ENCODE data around the gene LCE1E.

The LCE1E gene

GRCh38 chr1:152757747-152758146 lies 28.3 kb upstream of the LCE1E start, which contains the start of gene KPRP:
TSS of gene KPRP (plus strand) at chr1:152758025. CDS start at chr1:152759589, 1,564 bp downstream.
- no peak within 1 kb of the TSS for H3K27ac ChIP-seq (ENCODE audit: low read depth, low read length)
- peaks cover 95% of the 10 kb centered on the region for H3K9me3 ChIP-seq (ENCODE audit: control insufficient read depth, insufficient read depth, low read length)
- no peaks in the 10 kb centered on the region for H3K4me1 ChIP-seq (ENCODE audit: control insufficient read depth, insufficient read depth, low read length)
- no peak within 1 kb of the TSS for H3K9ac ChIP-seq (ENCODE audit: low read depth, low read length)
- H3K27me3 ChIP-seq (ENCODE audit: control insufficient read depth, insufficient read depth, low read length): no peaks in the 10 kb centered on the region
- H3K4me3 ChIP-seq (ENCODE audit: low read depth, low read length): no peak within 1 kb of the TSS
- H3K36me3 ChIP-seq (ENCODE audit: control insufficient read depth, insufficient read depth, low read length): no peaks in the 10 kb centered on the region

- no peak overlapping the region for H3K27ac ChIP-seq (ENCODE audit: low read depth, low read length)
These were observed 27.4 kb upstream of the LCE1E start for GRCh38 chr1:152758636-152759035.

GRCh38 chr1:152759453-152760173 lies 26.4 kb upstream of the LCE1E start:
- H3K9me3 ChIP-seq (ENCODE audit: control insufficient read depth, insufficient read depth, low read length): peaks cover 95% of the 10 kb centered on the region
- H3K27me3 ChIP-seq (ENCODE audit: control insufficient read depth, insufficient read depth, low read length): no peaks in the 10 kb centered on the region
- H3K36me3 ChIP-seq (ENCODE audit: control insufficient read depth, insufficient read depth, low read length): no peaks in the 10 kb centered on the region
- H3K27ac ChIP-seq (ENCODE audit: low read depth, low read length): no peak overlapping the region
- H3K4me3 ChIP-seq (ENCODE audit: low read depth, low read length): no peak overlapping the region
- no peaks in the 10 kb centered on the region for H3K4me1 ChIP-seq (ENCODE audit: control insufficient read depth, insufficient read depth, low read length)
- H3K9ac ChIP-seq (ENCODE audit: low read depth, low read length): no peak overlapping the region

More at GRCh38 chr1:152758636-152759035, 27.4 kb upstream of the LCE1E start:
- Histone ChIP-seq H3K36me3 (ENCODE audit: control insufficient read depth, insufficient read depth, low read length) (no peaks in the 10 kb centered on the region), H3K9me3 (ENCODE audit: control insufficient read depth, insufficient read depth, low read length) (peaks cover 92% of the 10 kb centered on the region), H3K4me3 (ENCODE audit: low read depth, low read length) (no peak overlapping the region), H3K4me1 (ENCODE audit: control insufficient read depth, insufficient read depth, low read length) (no peaks in the 10 kb centered on the region), H3K9ac (ENCODE audit: low read depth, low read length) (no peak overlapping the region), H3K27me3 (ENCODE audit: control insufficient read depth, insufficient read depth, low read length) (no peaks in the 10 kb centered on the region)

DNA sequence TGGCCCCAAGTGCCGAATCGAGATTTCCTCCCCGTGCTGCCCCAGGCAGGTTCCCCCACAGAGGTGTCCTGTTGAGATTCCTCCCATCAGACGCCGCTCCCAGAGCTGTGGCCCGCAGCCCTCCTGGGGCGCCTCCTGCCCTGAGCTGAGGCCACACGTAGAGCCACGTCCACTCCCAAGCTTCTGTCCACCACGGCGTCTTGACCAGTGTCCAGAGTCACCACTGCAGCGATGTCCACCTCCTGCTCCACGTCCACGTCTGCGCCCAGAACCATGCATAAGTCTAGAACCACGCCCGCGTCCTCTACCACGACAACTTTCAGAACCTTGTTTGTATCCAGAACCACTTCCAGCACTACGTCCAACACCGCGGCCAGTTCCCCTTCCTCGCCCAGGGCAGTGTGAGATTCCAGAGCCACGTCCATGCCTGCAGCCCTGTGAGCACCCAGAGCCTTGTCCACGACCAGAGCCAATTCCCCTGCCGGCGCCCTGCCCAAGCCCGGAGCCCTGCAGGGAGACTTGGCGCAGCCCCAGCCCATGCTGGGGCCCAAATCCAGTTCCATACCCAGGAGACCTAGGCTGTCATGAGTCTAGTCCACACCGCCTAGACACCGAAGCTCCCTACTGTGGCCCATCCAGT lies 25.4 kb upstream of the LCE1E start:
- Histone ChIP-seq H3K4me1 (ENCODE audit: control insufficient read depth, insufficient read depth, low read length) (no peaks in the 10 kb centered on the region), H3K36me3 (ENCODE audit: control insufficient read depth, insufficient read depth, low read length) (no peaks in the 10 kb centered on the region), H3K9me3 (ENCODE audit: control insufficient read depth, insufficient read depth, low read length) (peaks cover 95% of the 10 kb centered on the region), H3K27me3 (ENCODE audit: control insufficient read depth, insufficient read depth, low read length) (no peaks in the 10 kb centered on the region), H3K27ac (ENCODE audit: low read depth, low read length) (no peak overlapping the region), H3K4me3 (ENCODE audit: low read depth, low read length) (no peak overlapping the region), H3K9ac (ENCODE audit: low read depth, low read length) (no peak overlapping the region)

- no peak overlapping the region for H3K4me3 ChIP-seq (ENCODE audit: low read depth, low read length)
- no peaks in the 10 kb centered on the region for H3K36me3 ChIP-seq (ENCODE audit: control insufficient read depth, insufficient read depth, low read length)
- H3K27ac ChIP-seq (ENCODE audit: low read depth, low read length): no peak overlapping the region
- peaks cover 95% of the 10 kb centered on the region for H3K9me3 ChIP-seq (ENCODE audit: control insufficient read depth, insufficient read depth, low read length)
- H3K27me3 ChIP-seq (ENCODE audit: control insufficient read depth, insufficient read depth, low read length): no peaks in the 10 kb centered on the region
- no peaks in the 10 kb centered on the region for H3K4me1 ChIP-seq (ENCODE audit: control insufficient read depth, insufficient read depth, low read length)
- no peak overlapping the region for H3K9ac ChIP-seq (ENCODE audit: low read depth, low read length)
These were observed 24.3 kb upstream of the LCE1E start for GRCh38 chr1:152761609-152762213.

GRCh38 chr1:152768847-152769533 lies 17.1 kb upstream of the LCE1E start:
- Histone ChIP-seq H3K9me3 (ENCODE audit: control insufficient read depth, insufficient read depth, low read length) (peaks cover 83% of the 10 kb centered on the region), H3K9ac (ENCODE audit: low read depth, low read length) (no peak overlapping the region), H3K4me1 (ENCODE audit: control insufficient read depth, insufficient read depth, low read length) (no peaks in the 10 kb centered on the region), H3K4me3 (ENCODE audit: low read depth, low read length) (no peak overlapping the region), H3K27me3 (ENCODE audit: control insufficient read depth, insufficient read depth, low read length) (no peaks in the 10 kb centered on the region), H3K36me3 (ENCODE audit: control insufficient read depth, insufficient read depth, low read length) (no peaks in the 10 kb centered on the region), H3K27ac (ENCODE audit: low read depth, low read length) (no peak overlapping the region)

DNA sequence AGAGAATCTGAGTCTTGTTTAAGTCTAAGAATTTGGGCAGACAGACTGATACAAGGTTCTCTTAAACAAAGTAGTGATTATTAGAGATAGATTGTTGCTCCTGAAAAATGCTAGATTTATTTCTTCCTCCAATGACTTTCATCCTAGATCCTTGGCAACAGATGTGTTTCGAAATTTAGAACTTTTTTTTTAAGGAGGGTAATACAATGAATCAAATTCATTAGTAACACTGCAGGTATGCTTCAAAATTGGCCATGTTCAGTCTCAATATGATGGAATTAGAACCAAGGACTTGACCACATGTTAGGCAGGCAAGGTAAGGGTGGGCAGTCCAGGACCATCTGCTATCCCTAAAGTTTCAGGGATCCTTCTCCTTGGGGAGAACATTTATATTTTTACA lies 15.6 kb upstream of the LCE1E start:
- Histone ChIP-seq H3K27me3 (ENCODE audit: control insufficient read depth, insufficient read depth, low read length) (no peaks in the 10 kb centered on the region), H3K9me3 (ENCODE audit: control insufficient read depth, insufficient read depth, low read length) (peaks cover 83% of the 10 kb centered on the region), H3K4me1 (ENCODE audit: control insufficient read depth, insufficient read depth, low read length) (no peaks in the 10 kb centered on the region), H3K27ac (ENCODE audit: low read depth, low read length) (no peak overlapping the region), H3K4me3 (ENCODE audit: low read depth, low read length) (no peak overlapping the region), H3K36me3 (ENCODE audit: control insufficient read depth, insufficient read depth, low read length) (no peaks in the 10 kb centered on the region), H3K9ac (ENCODE audit: low read depth, low read length) (no peak overlapping the region)

DNA sequence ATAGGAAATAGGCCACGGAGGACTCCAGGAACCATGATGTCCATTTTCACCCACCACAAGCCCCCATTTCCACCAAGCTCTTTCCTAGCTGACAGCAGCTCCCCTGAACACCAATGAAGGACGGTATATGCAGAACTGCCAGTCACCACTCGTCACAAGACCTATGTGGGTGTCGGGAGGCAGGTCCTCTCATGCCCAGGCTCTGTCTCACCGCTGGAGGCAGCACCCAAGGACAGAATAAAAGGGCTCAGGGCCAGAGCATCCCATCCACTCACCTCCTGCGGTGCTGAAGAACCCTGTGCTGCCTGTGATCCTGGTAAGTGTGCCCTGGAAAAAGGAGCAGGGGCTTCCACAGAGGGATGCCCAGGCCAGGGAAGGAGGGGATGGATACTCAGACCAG lies 11.2 kb upstream of the LCE1E start, which contains the start of gene LCE1F:
Gene LCE1F (plus strand): TSS at position 266 of the 400 bp plus-strand sequence. CDS start 1,232 bp downstream, outside the sequence.
- H3K9ac ChIP-seq (ENCODE audit: low read depth, low read length): no peak within 1 kb of the TSS
- no peak within 1 kb of the TSS for H3K4me3 ChIP-seq (ENCODE audit: low read depth, low read length)
- no peaks in the 10 kb centered on the region for H3K27me3 ChIP-seq (ENCODE audit: control insufficient read depth, insufficient read depth, low read length)
- peaks cover 82% of the 10 kb centered on the region for H3K9me3 ChIP-seq (ENCODE audit: control insufficient read depth, insufficient read depth, low read length)
- no peak within 1 kb of the TSS for H3K27ac ChIP-seq (ENCODE audit: low read depth, low read length)
- no peaks in the 10 kb centered on the region for H3K4me1 ChIP-seq (ENCODE audit: control insufficient read depth, insufficient read depth, low read length)
- no peaks in the 10 kb centered on the region for H3K36me3 ChIP-seq (ENCODE audit: control insufficient read depth, insufficient read depth, low read length)

GRCh38 chr1:152776361-152776760 lies 9.7 kb upstream of the LCE1E start:
- no peaks in the 10 kb centered on the region for H3K27me3 ChIP-seq (ENCODE audit: control insufficient read depth, insufficient read depth, low read length)
- no peaks in the 10 kb centered on the region for H3K36me3 ChIP-seq (ENCODE audit: control insufficient read depth, insufficient read depth, low read length)
- H3K4me3 ChIP-seq (ENCODE audit: low read depth, low read length): no peak overlapping the region
- peaks cover 76% of the 10 kb centered on the region for H3K9me3 ChIP-seq (ENCODE audit: control insufficient read depth, insufficient read depth, low read length)
- no peaks in the 10 kb centered on the region for H3K4me1 ChIP-seq (ENCODE audit: control insufficient read depth, insufficient read depth, low read length)
- no peak overlapping the region for H3K9ac ChIP-seq (ENCODE audit: low read depth, low read length)
- no peak overlapping the region for H3K27ac ChIP-seq (ENCODE audit: low read depth, low read length)

DNA sequence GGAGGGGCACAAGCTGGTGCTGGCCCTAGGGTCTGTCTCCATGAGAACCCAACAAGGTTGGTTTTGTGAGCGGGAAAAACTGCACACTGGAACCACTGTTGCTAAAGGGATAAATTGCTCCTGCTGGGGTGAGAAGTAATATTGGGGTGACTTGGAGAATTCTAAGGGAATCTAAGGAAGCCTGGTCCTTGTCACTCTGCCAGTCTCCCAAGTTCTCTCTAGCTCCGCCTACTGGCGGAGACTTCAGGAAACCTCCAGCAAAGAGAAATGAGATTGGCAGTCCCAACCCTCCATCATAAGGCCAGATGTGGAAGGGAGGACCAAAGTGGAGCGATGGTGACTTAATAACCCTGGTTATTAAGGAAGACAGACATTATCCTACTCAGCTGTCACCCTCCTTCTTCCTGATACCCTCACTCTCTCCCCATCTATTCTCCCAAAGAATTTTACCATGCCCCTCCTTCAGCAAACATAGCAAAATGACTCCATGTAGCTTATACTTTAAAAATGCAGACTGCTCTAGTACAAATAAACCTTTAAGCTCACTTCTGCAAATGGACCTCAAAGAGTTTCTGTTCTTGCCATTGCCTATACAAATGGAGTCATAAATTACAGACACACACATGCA lies 8.4 kb upstream of the LCE1E start:
- no peaks in the 10 kb centered on the region for H3K4me1 ChIP-seq (ENCODE audit: control insufficient read depth, insufficient read depth, low read length)
- H3K36me3 ChIP-seq (ENCODE audit: control insufficient read depth, insufficient read depth, low read length): no peaks in the 10 kb centered on the region
- no peak overlapping the region for H3K27ac ChIP-seq (ENCODE audit: low read depth, low read length)
- no peak overlapping the region for H3K4me3 ChIP-seq (ENCODE audit: low read depth, low read length)
- H3K27me3 ChIP-seq (ENCODE audit: control insufficient read depth, insufficient read depth, low read length): no peaks in the 10 kb centered on the region
- H3K9ac ChIP-seq (ENCODE audit: low read depth, low read length): no peak overlapping the region
- peaks cover 83% of the 10 kb centered on the region for H3K9me3 ChIP-seq (ENCODE audit: control insufficient read depth, insufficient read depth, low read length)

Data from HUES48 (cell line).